Ascending aorta (tissue), 2 donors: ENCODE measurements around the gene ASF1B. TPM values are rescaled to one million over a fixed set of nuclear protein-coding genes. Genes with fewer than 3 reads are reported as not detected.
A peak's percentile ranks its signal among the peaks of the same experiment; 100 is the strongest.

Experiments used
- DNase-seq, 2 donors: peaks; one replicate each; pipeline ENCODE4 v3.0.0-alpha.2; 2019; ENCODE audit warnings: low spot score in 2 of 2
- H3K27ac ChIP-seq, 2 donors: fragments of 200-600 bp; sonication (generic); one replicate each; pipeline ENCODE4 v1.5.1; 2016 to 2017; ENCODE audit warnings: mild to moderate bottlenecking in 1 of 2
- H3K27me3 ChIP-seq: fragments of 200-600 bp; sonication (generic); one replicate; pipeline ENCODE4 v1.5.1; 2017
- H3K36me3 ChIP-seq, 2 donors: fragments of 200-600 bp; sonication (generic); one replicate each; pipeline ENCODE4 v1.5.1; 2016
- H3K4me1 ChIP-seq, 2 donors: fragments of 200-600 bp; sonication (generic); one replicate each; pipeline ENCODE4 v1.5.1; 2016 to 2017; ENCODE audit warnings: mild to moderate bottlenecking in 1 of 2
- H3K4me3 ChIP-seq, 2 donors: fragments of 200-600 bp; sonication (generic); one replicate each; pipeline ENCODE4 v1.5.1; 2016 to 2017; ENCODE audit warnings: mild to moderate bottlenecking in 1 of 2
- H3K9me3 ChIP-seq, 2 donors: fragments of 200-600 bp; sonication (generic); one replicate each; pipeline ENCODE4 v1.5.1; 2016
- CTCF ChIP-seq, 3 experiments: fragments of 200-600 bp in 2 of 3; fragments of 450-650 bp in 1 of 3; sonication (generic) in 2 of 3; IDR thresholded peaks; one replicate each; pipeline ENCODE4 v1.5.1; 2016 to 2019; ENCODE audit warnings: antibody characterized with exemption in 3 of 3, mild to moderate bottlenecking in 1 of 3, moderate library complexity in 1 of 3
- intact Hi-C: fragments of 100-400 bp; cut with DNase I; formaldehyde crosslinking; loops from one replicate; pipeline ENCODE4 v1.15.1; 2023
- total RNA-seq: library from RNA; depleted of rRNA; stranded (reverse); fragments of >200 nt; gene quantifications from one replicate; pipeline ENCODE4 v1.1.0, GENCODE V29; 2016

The ASF1B gene
- total RNA-seq, 1 donor from 2014 or later: 7.8 TPM

DNA sequence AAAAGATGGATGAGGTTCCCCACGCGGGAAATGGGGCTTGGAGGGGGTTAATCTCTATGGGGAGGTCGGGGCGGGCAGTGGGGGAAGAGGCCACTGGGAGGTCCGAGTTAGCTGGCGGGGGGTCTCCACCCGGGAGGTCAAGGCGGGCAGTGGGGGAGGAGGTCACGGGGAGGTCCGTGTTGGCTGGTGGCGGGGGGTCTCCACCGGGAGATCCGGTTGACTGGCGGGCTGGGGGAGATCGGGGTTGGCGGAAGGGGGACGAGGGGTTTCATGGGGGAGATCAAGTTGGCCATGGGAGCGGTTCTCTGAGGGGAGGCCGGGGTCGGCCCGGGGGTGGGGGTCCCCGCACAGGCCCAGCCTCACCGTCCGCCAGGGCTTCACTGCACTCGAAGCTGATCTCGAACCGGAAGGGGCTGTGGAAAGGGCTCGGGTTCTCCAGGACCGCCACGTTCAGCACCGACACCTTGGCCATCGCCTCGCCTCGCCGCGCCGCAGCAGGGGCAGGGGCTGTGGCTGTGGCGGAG is 342 bp downstream of the ASF1B start:
- H3K27me3 ChIP-seq: no peaks in the 10 kb centered on the region
- DNase-seq: no peak
- no peaks in the 10 kb centered on the region for H3K36me3 ChIP-seq
- H3K4me3 ChIP-seq: peak overlapping the region; percentile 41 to 85
- TF ChIP-seq CTCF (IDR thresholded peaks at IDR 0.05): no peak
- H3K4me1 ChIP-seq: peaks cover 11 to 21% of the 10 kb centered on the region in 2 donors
- H3K27ac ChIP-seq: peak overlapping the region; percentile 10 to 60
- intact Hi-C loops: loop anchor here (1.0 to 5.0 kb wide), 7 partner anchors 45 to 393 kb away; partner anchors contain the start of genes ADGRL1, DDX39A, RFX1 and TECR
- H3K9me3 ChIP-seq: no peaks in the 10 kb centered on the region

GRCh38 chr19:14135355-14135754 is 1.0 kb downstream of the ASF1B start:
- Histone ChIP-seq H3K27me3 (no peaks in the 10 kb centered on the region), H3K4me3 (no peak overlapping the region), H3K27ac (no peak overlapping the region), H3K4me1 (peaks cover 11 to 21% of the 10 kb centered on the region in 2 donors), H3K36me3 (no peaks in the 10 kb centered on the region), H3K9me3 (no peaks in the 10 kb centered on the region)
- intact Hi-C loops: loop anchor here (5.0 kb wide), 2 partner anchors 72 to 337 kb away; partner anchors contain the start of gene ADGRL1
- DNase-seq: no peak
- no peak for TF ChIP-seq CTCF (IDR thresholded peaks at IDR 0.05)

DNA sequence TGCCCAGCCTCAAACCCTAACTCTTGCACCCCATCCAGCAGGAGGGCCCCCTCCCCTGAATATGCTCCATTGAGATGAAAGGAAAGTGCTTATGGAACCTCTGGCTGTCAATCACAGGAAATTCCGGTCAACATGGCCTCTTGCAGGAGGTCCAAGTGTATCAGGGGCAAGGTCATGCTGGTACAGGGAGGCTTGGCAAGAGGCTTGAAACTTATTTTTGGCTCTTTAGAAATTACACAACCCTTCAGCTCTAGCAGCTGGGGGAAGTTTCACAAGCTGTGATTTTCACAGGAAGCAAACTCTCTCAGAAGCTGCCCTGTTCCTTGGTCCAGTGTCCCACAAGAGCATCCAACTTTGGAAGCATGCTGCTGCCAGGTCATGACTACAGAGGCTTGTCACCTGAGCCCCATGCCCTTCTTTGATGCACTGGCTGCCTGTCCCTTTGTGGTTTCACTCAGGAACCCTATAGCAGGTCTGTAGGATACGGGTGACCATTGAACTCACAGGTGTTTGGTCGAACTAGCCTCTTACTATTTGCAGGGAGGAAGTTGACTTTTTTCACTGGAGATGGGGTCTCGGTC is 8.4 kb downstream of the ASF1B start:
- Histone ChIP-seq H3K27me3 (no peaks in the 10 kb centered on the region), H3K27ac (peak overlapping the region in 1 of 2 donors; percentile 13), H3K9me3 (no peaks in the 10 kb centered on the region), H3K36me3 (no peaks in the 10 kb centered on the region), H3K4me1 (peaks cover 0 to 8% of the 10 kb centered on the region in 2 donors), H3K4me3 (no peak overlapping the region)
- TF ChIP-seq CTCF (IDR thresholded peaks at IDR 0.05): no peak
- no peak for DNase-seq
- intact Hi-C loops: no loop called here

GRCh38 chr19:14127176-14127575 is 9.2 kb downstream of the ASF1B start:
- intact Hi-C loops: no loop called here

DNA sequence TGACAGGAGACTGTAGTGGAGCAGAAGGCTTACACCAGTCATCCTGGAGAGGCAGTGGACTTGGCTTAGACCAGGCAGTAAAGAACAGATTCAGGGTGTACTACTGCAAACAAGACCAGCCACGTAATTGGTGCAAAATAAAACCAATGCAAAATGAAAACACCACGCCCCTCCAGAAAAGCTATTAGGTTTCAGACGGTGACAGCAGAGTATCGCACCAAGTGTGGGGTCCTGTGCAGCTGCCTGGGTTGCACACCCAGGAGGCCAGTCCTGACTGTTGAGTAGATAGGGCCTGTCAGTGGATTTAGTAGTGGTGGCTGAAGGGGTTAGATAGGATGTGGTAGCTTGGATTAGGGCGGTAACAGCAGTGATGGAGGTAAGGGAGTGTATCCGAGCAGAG is 13.5 kb downstream of the ASF1B start:
- Histone ChIP-seq H3K27ac (no peak overlapping the region), H3K36me3 (no peaks in the 10 kb centered on the region), H3K27me3 (no peaks in the 10 kb centered on the region), H3K4me1 (peaks cover 8 to 15% of the 10 kb centered on the region in 2 donors), H3K9me3 (no peaks in the 10 kb centered on the region), H3K4me3 (no peak overlapping the region)
- intact Hi-C loops: no loop called here
- TF ChIP-seq CTCF (IDR thresholded peaks at IDR 0.05): no peak
- DNase-seq: no peak

More at GRCh38 chr19:14127176-14127575, 9.2 kb downstream of the ASF1B start:
- DNase-seq: no peak
- no peaks in the 10 kb centered on the region for H3K27me3 ChIP-seq
- no peak overlapping the region for H3K27ac ChIP-seq
- TF ChIP-seq CTCF (IDR thresholded peaks at IDR 0.05): no peak
- H3K4me1 ChIP-seq: peaks cover 0 to 8% of the 10 kb centered on the region in 2 donors
- no peaks in the 10 kb centered on the region for H3K36me3 ChIP-seq
- no peaks in the 10 kb centered on the region for H3K9me3 ChIP-seq
- no peak overlapping the region for H3K4me3 ChIP-seq
